Measurements from ENCODE around the gene CACNA2D4. TPM values are rescaled to one million over a fixed set of nuclear protein-coding genes. Genes with fewer than 3 reads are reported as not detected.
A peak's percentile ranks its signal among the peaks of the same experiment; 100 is the strongest.

The CACNA2D4 gene
- total and polyA plus RNA-seq, 8 donors, result 1.5 to 6.5 (median 1.9) TPM

- peaks cover 0 to 48% of the 10 kb centered on the region in 2 donors for H3K27me3 ChIP-seq
- no peaks in the 10 kb centered on the region for H3K9me3 ChIP-seq
- no peaks in the 10 kb centered on the region for H3K36me3 ChIP-seq
- peaks cover 0 to 16% of the 10 kb centered on the region in 2 donors for H3K4me1 ChIP-seq
- ATAC-seq, result no peak
- no peak overlapping the region for H3K4me3 ChIP-seq
- intact Hi-C loops (cut with DNase I), result no loop called here
- no peak for TF ChIP-seq CTCF (IDR thresholded peaks at IDR 0.05)
- DNase-seq, result peak in 1 of 4 donors; percentile 46
- H3K27ac ChIP-seq, result no peak overlapping the region
These were observed 4.9 kb downstream of the CACNA2D4 start for GRCh38 chr12:1913377-1914113.

GRCh38 chr12:1912580-1913376, 5.7 kb downstream of the CACNA2D4 start:
- DNase-seq (peak in 1 of 4 donors; percentile 57), ATAC-seq (no peak)
- Histone ChIP-seq H3K9me3 (no peaks in the 10 kb centered on the region), H3K4me1 (peaks cover 3 to 8% of the 10 kb centered on the region in 2 donors), H3K27me3 (peaks cover 0 to 56% of the 10 kb centered on the region in 2 donors), H3K36me3 (no peaks in the 10 kb centered on the region), H3K27ac (no peak overlapping the region), H3K4me3 (no peak overlapping the region)
- intact Hi-C loops (cut with DNase I), result no loop called here
- no peak for TF ChIP-seq CTCF (IDR thresholded peaks at IDR 0.05)

- H3K4me3 ChIP-seq, result no peak overlapping the region
- TF ChIP-seq CTCF (IDR thresholded peaks at IDR 0.05), result no peak
- intact Hi-C loops (cut with DNase I), result no loop called here
- H3K9me3 ChIP-seq, result peaks cover 0 to under 1% of the 10 kb centered on the region in 2 donors
- no peak for ATAC-seq
- no peak overlapping the region for H3K27ac ChIP-seq
- peak in 1 of 4 donors; percentile 51 for DNase-seq
- H3K27me3 ChIP-seq, result peaks cover 0 to 56% of the 10 kb centered on the region in 2 donors
- H3K4me1 ChIP-seq, result peaks cover 0 to 4% of the 10 kb centered on the region in 2 donors
- H3K36me3 ChIP-seq, result no peaks in the 10 kb centered on the region
These were observed 6.6 kb downstream of the CACNA2D4 start for GRCh38 chr12:1911598-1912575.

- DNase-seq, result no peak
- H3K27me3 ChIP-seq, result peaks cover 0 to 46% of the 10 kb centered on the region in 2 donors
- no peak for TF ChIP-seq CTCF (IDR thresholded peaks at IDR 0.05)
- peaks cover 0 to 4% of the 10 kb centered on the region in 2 donors for H3K4me1 ChIP-seq
- no peak overlapping the region for H3K4me3 ChIP-seq
- intact Hi-C loops (cut with DNase I), result no loop called here
- no peak for ATAC-seq
- H3K9me3 ChIP-seq, result peaks cover 0 to 12% of the 10 kb centered on the region in 2 donors
- H3K36me3 ChIP-seq, result no peaks in the 10 kb centered on the region
- no peak overlapping the region for H3K27ac ChIP-seq
These were observed 8.0 kb downstream of the CACNA2D4 start for GRCh38 chr12:1910468-1910867.
